HCT116 (cell line): ENCODE data around the gene CPEB2. TPM values are rescaled to one million over a fixed set of nuclear protein-coding genes. Genes with fewer than 3 reads are reported as not detected.

Experiments
- ATAC-seq: fragments of 200-7000 bp; cut with Tn5 transposase; 2 replicates; pipeline ENCODE4 v1.9.1; 2020; ENCODE audit warnings: mild to moderate bottlenecking, moderate library complexity
- BruUV-seq: library from RNA; stranded (reverse); fragments of 400-500 nt; replicated peaks from 2 replicates; lab custom pipeline; 2021; lab: Mats Ljungman, UMichigan
- CTCF ChIA-PET: fragments of 300-600 bp; sonication (Branson Sonifier 250); formaldehyde crosslinking; loops from one replicate; lab custom pipeline; 2021; ENCODE audit warnings: antibody characterized with exemption; lab: Charles Lee
- POLR2A ChIA-PET: fragments of 300-600, 350-600 bp; sonication (Branson Sonifier 250); formaldehyde crosslinking; loops from one replicate; lab custom pipeline; 2021; ENCODE audit warnings: antibody characterized with exemption; lab: Charles Lee
- RAD21 ChIA-PET, 2 experiments: fragments of 300-600 bp; sonication (Branson Sonifier 250); formaldehyde crosslinking; loops; one replicate each; lab custom pipeline; 2023; ENCODE audit warnings: low total read pairs in 2 of 2; ENCODE audit not compliant: uncharacterized antibody in 2 of 2, unreplicated experiment in 2 of 2, low non-redundant PET in 1 of 2; lab: Charles Lee
- DNase-seq: peaks from one replicate; pipeline ENCODE4 v3.0.0-alpha.2; 2010; ENCODE audit warnings: low read depth, low spot score
- H2AFZ ChIP-seq: fragments of 200-600 bp; shearing (Covaris generic), sonication (generic); 2 replicates; pipeline ENCODE4 v1.6.1; 2017; ENCODE audit warnings: low read depth, mixed run types, mixed read lengths, antibody characterized with exemption, low read length; ENCODE audit not compliant: poor library complexity, severe bottlenecking
- H3K27ac ChIP-seq: 2 replicates; pipeline ENCODE4 v1.5.1; 2012; ENCODE audit warnings: low read depth, low read length
- H3K27me3 ChIP-seq: fragments of 200-600 bp; sonication (generic); 2 replicates; pipeline ENCODE4 v1.6.1; 2016; ENCODE audit warnings: mixed run types, low read length, mixed read lengths; ENCODE audit not compliant: insufficient read depth
- H3K36me3 ChIP-seq, 2 experiments: fragments of 200-500 bp in 1 of 2; fragments of 200-600 bp in 1 of 2; sonication (Bioruptor generic) in 1 of 2; sonication (generic) in 1 of 2; 2 replicates each; pipeline versions ENCODE4 v1.5.1 to v1.6.1; 2014 to 2016; ENCODE audit warnings: low read length in 2 of 2, inconsistent platforms in 1 of 2, mixed read lengths in 1 of 2, mixed run types in 1 of 2; ENCODE audit not compliant: insufficient read depth in 2 of 2, control insufficient read depth in 1 of 2
- H3K4me1 ChIP-seq, 2 experiments: fragments of 200-600 bp in 1 of 2; sonication (generic) in 1 of 2; 2 replicates each; pipeline versions ENCODE4 v1.5.1 to v1.6.1; 2012 to 2017; ENCODE audit warnings: low read length in 2 of 2, inconsistent platforms in 1 of 2, mild to moderate bottlenecking in 1 of 2, mixed read lengths in 1 of 2, mixed run types in 1 of 2, moderate library complexity in 1 of 2; ENCODE audit not compliant: insufficient read depth in 2 of 2, control insufficient read depth in 1 of 2
- H3K4me2 ChIP-seq: fragments of 200-600 bp; sonication (generic); 2 replicates; pipeline ENCODE4 v1.6.1; 2017; ENCODE audit warnings: mixed run types, low read length, mixed read lengths
- H3K4me3 ChIP-seq, 2 experiments: fragments of 200-600 bp in 1 of 2; sonication (generic) in 1 of 2; replicated peaks in 1 of 2; 2 replicates each; pipeline ENCODE4 v1.5.1; 2011 to 2016; ENCODE audit warnings: low read length in 2 of 2, control low read depth in 1 of 2, low read depth in 1 of 2, mild to moderate bottlenecking in 1 of 2, mixed read lengths in 1 of 2, mixed run types in 1 of 2
- H3K79me2 ChIP-seq: fragments of 200-600 bp; sonication (generic); 2 replicates; pipeline ENCODE4 v1.6.1; 2017; ENCODE audit warnings: mild to moderate bottlenecking, mixed run types, low read length, moderate library complexity, mixed read lengths; ENCODE audit not compliant: insufficient read depth
- H3K9ac ChIP-seq: fragments of 200-600 bp; sonication (generic); 2 replicates; pipeline ENCODE4 v1.6.1; 2016; ENCODE audit warnings: low read length, mixed read lengths
- H3K9me2 ChIP-seq: fragments of 200-600 bp; sonication (generic), shearing (Covaris generic); 2 replicates; pipeline ENCODE4 v1.6.1; 2017; ENCODE audit warnings: mixed run types, mild to moderate bottlenecking, moderate library complexity; ENCODE audit not compliant: insufficient read depth
- H3K9me3 ChIP-seq, 2 experiments: fragments of 200-500 bp in 1 of 2; fragments of 200-600 bp in 1 of 2; sonication (Bioruptor generic) in 1 of 2; sonication (generic) in 1 of 2; 2 replicates each; pipeline ENCODE4 v1.6.1; 2014 to 2017; ENCODE audit warnings: low read length in 2 of 2, mixed read lengths in 2 of 2, inconsistent platforms in 1 of 2, low read depth in 1 of 2, mild to moderate bottlenecking in 1 of 2, mixed run types in 1 of 2, moderate library complexity in 1 of 2; ENCODE audit not compliant: control insufficient read depth in 1 of 2, insufficient read depth in 1 of 2
- H4K20me1 ChIP-seq: fragments of 200-600 bp; sonication (generic), shearing (Covaris generic); 2 replicates; pipeline ENCODE4 v1.6.1; 2017; ENCODE audit warnings: mixed run types, mild to moderate bottlenecking, moderate library complexity; ENCODE audit not compliant: insufficient read depth
- EGR1 ChIP-seq: IDR thresholded peaks from 2 replicates; pipeline ENCODE4 v1.6.1; 2012; ENCODE audit warnings: low read depth
- EZH2 ChIP-seq: fragments of 200-600 bp; sonication (generic); IDR thresholded peaks from 2 replicates; pipeline ENCODE4 v1.6.1; 2017; ENCODE audit warnings: antibody characterized with exemption, mixed run types
- EZH2phosphoT487 ChIP-seq: fragments of 200-600 bp; IDR thresholded peaks from 2 replicates; pipeline ENCODE4 v1.6.1; 2018; ENCODE audit warnings: antibody characterized with exemption, borderline replicate concordance
- FOSL1 ChIP-seq: IDR thresholded peaks from 2 replicates; pipeline ENCODE4 v1.6.1; 2012; ENCODE audit warnings: low read depth
- JUND ChIP-seq: IDR thresholded peaks from 2 replicates; pipeline ENCODE4 v1.6.1; 2012
- POLR2A ChIP-seq: IDR thresholded peaks from 2 replicates; pipeline ENCODE4 v1.7.0; 2011; ENCODE audit warnings: borderline replicate concordance; ENCODE audit not compliant: insufficient read depth, insufficient read length; ENCODE audit errors: extremely low read depth
- POLR2AphosphoS5 ChIP-seq: IDR thresholded peaks from 2 replicates; pipeline ENCODE4 v1.6.1; 2011; ENCODE audit warnings: mild to moderate bottlenecking, low read depth, low read length, moderate library complexity
- SP1 ChIP-seq: IDR thresholded peaks from 2 replicates; pipeline ENCODE4 v1.6.1; 2012; ENCODE audit warnings: low read depth
- TCF7L2 ChIP-seq: IDR thresholded peaks from 2 replicates; pipeline ENCODE4 v1.7.0; 2011; ENCODE audit warnings: borderline replicate concordance, inconsistent platforms; ENCODE audit not compliant: insufficient read depth, insufficient read length; ENCODE audit errors: extremely low read depth
- intact Hi-C: fragments of 100-400 bp; cut with micrococcal nuclease; formaldehyde crosslinking; loops from 2 replicates; pipeline ENCODE4 v1.10.0; 2022
- total RNA-seq: library from RNA; stranded (reverse); gene quantifications from one replicate; pipeline ENCODE4 v1.2.1, GENCODE V29; 2021; ENCODE audit not compliant: unreplicated experiment
- TF ChIP-seq, protein P1 (sequence below), 3 experiments: fragments of 200-600 bp in 1 of 3; sonication (generic) in 1 of 3; IDR thresholded peaks in 2 of 3; conservative IDR thresholded peaks in 1 of 3; 2 replicates each; pipeline ENCODE4 v1.5.1; 2012 to 2017; ENCODE audit warnings: low read depth in 2 of 3, low read length in 2 of 3, antibody characterized with exemption in 1 of 3, borderline replicate concordance in 1 of 3, control low read depth in 1 of 3, mild to moderate bottlenecking in 1 of 3, mixed read lengths in 1 of 3, mixed run types in 1 of 3, moderate library complexity in 1 of 3; ENCODE audit not compliant: insufficient read depth in 1 of 3
- TF ChIP-seq, protein P2 (sequence below): IDR thresholded peaks from 2 replicates; pipeline ENCODE4 v1.6.1; 2012
- TF ChIP-seq, protein P3 (sequence below): IDR thresholded peaks from 2 replicates; pipeline ENCODE4 v1.6.1; 2012; ENCODE audit warnings: low read depth
- TF ChIP-seq, protein P4 (sequence below): IDR thresholded peaks from 2 replicates; pipeline ENCODE4 v1.6.1; 2012

The CPEB2 gene
- total RNA-seq, 1 experiment from 2014 or later, result 1.3 TPM

DNA sequence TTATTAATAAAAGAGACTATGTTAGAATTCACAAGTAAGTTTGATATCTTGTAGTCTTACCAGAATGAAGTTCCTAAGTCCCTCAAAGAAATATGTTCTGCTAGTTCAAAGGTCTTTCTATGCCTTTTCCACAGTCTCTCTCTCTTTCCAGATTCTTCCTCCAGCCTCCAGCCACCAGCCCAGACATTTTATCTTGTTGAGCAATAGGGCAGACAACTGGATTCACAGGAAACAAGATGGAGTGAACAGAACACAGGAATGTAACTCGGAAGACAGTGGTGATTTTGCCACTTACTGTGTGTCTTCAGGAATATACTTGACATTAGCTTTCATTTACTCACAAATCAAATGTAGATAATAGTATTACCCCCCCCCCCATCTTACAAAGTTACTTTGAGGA is 17.1 kb upstream of the CPEB2 start (continued):
- TF ChIP-seq, protein P1, sequence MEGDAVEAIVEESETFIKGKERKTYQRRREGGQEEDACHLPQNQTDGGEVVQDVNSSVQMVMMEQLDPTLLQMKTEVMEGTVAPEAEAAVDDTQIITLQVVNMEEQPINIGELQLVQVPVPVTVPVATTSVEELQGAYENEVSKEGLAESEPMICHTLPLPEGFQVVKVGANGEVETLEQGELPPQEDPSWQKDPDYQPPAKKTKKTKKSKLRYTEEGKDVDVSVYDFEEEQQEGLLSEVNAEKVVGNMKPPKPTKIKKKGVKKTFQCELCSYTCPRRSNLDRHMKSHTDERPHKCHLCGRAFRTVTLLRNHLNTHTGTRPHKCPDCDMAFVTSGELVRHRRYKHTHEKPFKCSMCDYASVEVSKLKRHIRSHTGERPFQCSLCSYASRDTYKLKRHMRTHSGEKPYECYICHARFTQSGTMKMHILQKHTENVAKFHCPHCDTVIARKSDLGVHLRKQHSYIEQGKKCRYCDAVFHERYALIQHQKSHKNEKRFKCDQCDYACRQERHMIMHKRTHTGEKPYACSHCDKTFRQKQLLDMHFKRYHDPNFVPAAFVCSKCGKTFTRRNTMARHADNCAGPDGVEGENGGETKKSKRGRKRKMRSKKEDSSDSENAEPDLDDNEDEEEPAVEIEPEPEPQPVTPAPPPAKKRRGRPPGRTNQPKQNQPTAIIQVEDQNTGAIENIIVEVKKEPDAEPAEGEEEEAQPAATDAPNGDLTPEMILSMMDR (IDR thresholded peaks at IDR 0.05 in 2 of 3, conservative IDR thresholded peaks at IDR 0.05 in 1 of 3; ENCODE audit: borderline replicate concordance in 1 of 3, insufficient read depth in 1 of 3, low read depth in 2 of 3, low read length in 2 of 3), result no peak
- TF ChIP-seq POLR2A, result no peak
- TF ChIP-seq TCF7L2, result no peak
- TF ChIP-seq EZH2, result no peak
- TF ChIP-seq SP1, result no peak
- no peak for TF ChIP-seq POLR2AphosphoS5
- no peak for TF ChIP-seq EZH2phosphoT487
- no peak for TF ChIP-seq FOSL1

DNA sequence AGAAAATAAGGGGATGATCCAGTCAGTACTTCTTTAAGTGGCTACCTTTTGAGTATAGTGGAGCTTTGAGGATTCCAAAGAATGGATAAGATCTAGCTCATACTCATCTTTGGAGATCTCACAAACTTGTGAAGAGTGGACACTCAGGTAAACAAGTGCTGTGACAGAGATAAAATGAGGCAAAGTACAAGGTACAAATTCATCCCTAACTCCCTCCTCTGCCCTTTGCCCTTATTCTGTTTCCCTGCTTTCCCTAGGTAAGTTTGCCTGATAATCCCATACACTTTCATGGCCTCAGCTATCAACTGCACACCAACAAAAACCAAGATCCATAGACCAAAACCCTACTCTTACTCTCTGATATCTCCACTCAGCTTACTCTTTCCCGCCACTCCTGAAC is 16.4 kb upstream of the CPEB2 start:
- Histone ChIP-seq H2AFZ (no peak overlapping the region), H3K4me2 (no peak overlapping the region), H3K9me3 (no peaks in the 10 kb centered on the region)
- intact Hi-C loops, result no loop called here
- CTCF ChIA-PET, result no interaction called here
- BruUV-seq, result no TSS peak
- no peak for TF ChIP-seq JUND
- TF ChIP-seq, protein P2, sequence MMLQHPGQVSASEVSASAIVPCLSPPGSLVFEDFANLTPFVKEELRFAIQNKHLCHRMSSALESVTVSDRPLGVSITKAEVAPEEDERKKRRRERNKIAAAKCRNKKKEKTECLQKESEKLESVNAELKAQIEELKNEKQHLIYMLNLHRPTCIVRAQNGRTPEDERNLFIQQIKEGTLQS, result no peak
- TF ChIP-seq EZH2, result no peak
- no peak for TF ChIP-seq POLR2AphosphoS5
- TF ChIP-seq, protein P3, sequence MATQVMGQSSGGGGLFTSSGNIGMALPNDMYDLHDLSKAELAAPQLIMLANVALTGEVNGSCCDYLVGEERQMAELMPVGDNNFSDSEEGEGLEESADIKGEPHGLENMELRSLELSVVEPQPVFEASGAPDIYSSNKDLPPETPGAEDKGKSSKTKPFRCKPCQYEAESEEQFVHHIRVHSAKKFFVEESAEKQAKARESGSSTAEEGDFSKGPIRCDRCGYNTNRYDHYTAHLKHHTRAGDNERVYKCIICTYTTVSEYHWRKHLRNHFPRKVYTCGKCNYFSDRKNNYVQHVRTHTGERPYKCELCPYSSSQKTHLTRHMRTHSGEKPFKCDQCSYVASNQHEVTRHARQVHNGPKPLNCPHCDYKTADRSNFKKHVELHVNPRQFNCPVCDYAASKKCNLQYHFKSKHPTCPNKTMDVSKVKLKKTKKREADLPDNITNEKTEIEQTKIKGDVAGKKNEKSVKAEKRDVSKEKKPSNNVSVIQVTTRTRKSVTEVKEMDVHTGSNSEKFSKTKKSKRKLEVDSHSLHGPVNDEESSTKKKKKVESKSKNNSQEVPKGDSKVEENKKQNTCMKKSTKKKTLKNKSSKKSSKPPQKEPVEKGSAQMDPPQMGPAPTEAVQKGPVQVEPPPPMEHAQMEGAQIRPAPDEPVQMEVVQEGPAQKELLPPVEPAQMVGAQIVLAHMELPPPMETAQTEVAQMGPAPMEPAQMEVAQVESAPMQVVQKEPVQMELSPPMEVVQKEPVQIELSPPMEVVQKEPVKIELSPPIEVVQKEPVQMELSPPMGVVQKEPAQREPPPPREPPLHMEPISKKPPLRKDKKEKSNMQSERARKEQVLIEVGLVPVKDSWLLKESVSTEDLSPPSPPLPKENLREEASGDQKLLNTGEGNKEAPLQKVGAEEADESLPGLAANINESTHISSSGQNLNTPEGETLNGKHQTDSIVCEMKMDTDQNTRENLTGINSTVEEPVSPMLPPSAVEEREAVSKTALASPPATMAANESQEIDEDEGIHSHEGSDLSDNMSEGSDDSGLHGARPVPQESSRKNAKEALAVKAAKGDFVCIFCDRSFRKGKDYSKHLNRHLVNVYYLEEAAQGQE, result no peak
- TF ChIP-seq, protein P4, sequence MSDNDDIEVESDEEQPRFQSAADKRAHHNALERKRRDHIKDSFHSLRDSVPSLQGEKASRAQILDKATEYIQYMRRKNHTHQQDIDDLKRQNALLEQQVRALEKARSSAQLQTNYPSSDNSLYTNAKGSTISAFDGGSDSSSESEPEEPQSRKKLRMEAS, result no peak
- TF ChIP-seq EGR1, result no peak
- TF ChIP-seq, all 23 proteins: peak for 0
- ChIA-PET POLR2A (no interaction called here), RAD21 (no interaction called here)
- H3K9ac ChIP-seq, result no peak overlapping the region
- H4K20me1 ChIP-seq, result no peaks in the 10 kb centered on the region
- DNase-seq (no peak), ATAC-seq (no peak)
- H3K79me2 ChIP-seq, result no peaks in the 10 kb centered on the region
- no peaks in the 10 kb centered on the region for H3K27me3 ChIP-seq
- H3K4me3 ChIP-seq, result no peak overlapping the region
- no peak overlapping the region for H3K27ac ChIP-seq
- H3K4me1 ChIP-seq, result no peaks in the 10 kb centered on the region
- H3K36me3 ChIP-seq, result no peaks in the 10 kb centered on the region
- H3K9me2 ChIP-seq, result no peaks in the 10 kb centered on the region
